ENCODE data around the gene BOC. TPM values are rescaled to one million over a fixed set of nuclear protein-coding genes. Genes with fewer than 3 reads are reported as not detected.

The BOC gene
- total and polyA plus RNA-seq, 9 donors, result 28.6 to 98.5 (median 58.0) TPM

GRCh38 chr3:113226491-113226890 is 15.1 kb downstream of the BOC start:
- TF ChIP-seq EP300 (IDR thresholded peaks at IDR 0.05) (no peak), CTCF (IDR thresholded peaks at IDR 0.05) (no peak), POLR2A (IDR thresholded peaks at IDR 0.05) (no peak)
- intact Hi-C loops (cut with DNase I), result no loop called here
- no peaks in the 10 kb centered on the region for H3K9me3 ChIP-seq
- no peaks in the 10 kb centered on the region for H3K27me3 ChIP-seq
- 86 to 93% (median 88%) methylated on average over 3 of the region's 3 CpGs for WGBS, 3 donors
- no peaks in the 10 kb centered on the region for H3K36me3 ChIP-seq
- peaks cover 17% of the 10 kb centered on the region for H3K4me1 ChIP-seq (ENCODE audit: insufficient read depth)
- DNase-seq, result no peak
- no peak overlapping the region for H3K4me3 ChIP-seq
- no peak overlapping the region for H3K27ac ChIP-seq

GRCh38 chr3:113227146-113227545 is 15.8 kb downstream of the BOC start:
- Histone ChIP-seq H3K27ac (no peak overlapping the region), H3K9me3 (no peaks in the 10 kb centered on the region), H3K27me3 (no peaks in the 10 kb centered on the region), H3K4me3 (no peak overlapping the region), H3K4me1 (ENCODE audit: insufficient read depth) (peaks cover 20% of the 10 kb centered on the region), H3K36me3 (no peaks in the 10 kb centered on the region)
- intact Hi-C loops (cut with DNase I), result no loop called here
- DNase-seq, result no peak
- TF ChIP-seq CTCF (IDR thresholded peaks at IDR 0.05), result no peak
- TF ChIP-seq EP300 (IDR thresholded peaks at IDR 0.05), result no peak
- TF ChIP-seq POLR2A (IDR thresholded peaks at IDR 0.05), result no peak
- 96 to 100% (median 100%) methylated on average over 1 of the region's 1 CpG for WGBS, 3 donors

GRCh38 chr3:113228498-113229286 is 17.3 kb downstream of the BOC start:
- intact Hi-C loops (cut with DNase I), result no loop called here
- DNase-seq, result no peak
- Histone ChIP-seq H3K36me3 (no peaks in the 10 kb centered on the region), H3K9me3 (no peaks in the 10 kb centered on the region), H3K27me3 (no peaks in the 10 kb centered on the region), H3K27ac (no peak overlapping the region), H3K4me1 (ENCODE audit: insufficient read depth) (peaks cover 14% of the 10 kb centered on the region), H3K4me3 (no peak overlapping the region)
- TF ChIP-seq POLR2A (IDR thresholded peaks at IDR 0.05) (no peak), EP300 (IDR thresholded peaks at IDR 0.05) (no peak), CTCF (IDR thresholded peaks at IDR 0.05) (no peak)
- WGBS, 3 donors, result 25 to 34% (median 25%) methylated on average over 6 of the region's 6 CpGs

- Histone ChIP-seq H3K9me3 (no peaks in the 10 kb centered on the region), H3K27me3 (no peaks in the 10 kb centered on the region), H3K27ac (no peak overlapping the region), H3K36me3 (no peaks in the 10 kb centered on the region), H3K4me1 (ENCODE audit: insufficient read depth) (peaks cover 13% of the 10 kb centered on the region), H3K4me3 (no peak overlapping the region)
- TF ChIP-seq POLR2A (IDR thresholded peaks at IDR 0.05), result no peak
- TF ChIP-seq EP300 (IDR thresholded peaks at IDR 0.05), result no peak
- TF ChIP-seq CTCF (IDR thresholded peaks at IDR 0.05), result no peak
- intact Hi-C loops (cut with DNase I), result no loop called here
- no peak for DNase-seq
- 57 to 64% (median 59%) methylated on average over 1 of the region's 1 CpG for WGBS, 3 donors
Observed at GRCh38 chr3:113231391-113231790, 20.0 kb downstream of the BOC start.
